GM12878 (cell line): ENCODE measurements around the gene NAV2.

Experiments used
- BCL3 ChIP-seq: IDR thresholded peaks from 2 replicates; pipeline ENCODE4 v1.6.1; 2011; ENCODE audit warnings: borderline replicate concordance, low read depth, mild to moderate bottlenecking, moderate library complexity, low read length; ENCODE audit not compliant: insufficient read depth, poor library complexity, severe bottlenecking
- CEBPB ChIP-seq, 2 experiments: fragments of 150-350 bp in 1 of 2; IDR thresholded peaks; 2 replicates each; pipeline ENCODE4 v1.6.1; 2012 to 2014; ENCODE audit warnings: low read depth in 2 of 2, low read length in 2 of 2, borderline replicate concordance in 1 of 2, inconsistent platforms in 1 of 2
- CTCF ChIP-seq, 3 experiments: IDR thresholded peaks in 2 of 3; conservative IDR thresholded peaks in 1 of 3; 2 replicates each; pipeline ENCODE4 v1.5.1; 2011; ENCODE audit warnings: low read depth in 3 of 3, low read length in 3 of 3, mild to moderate bottlenecking in 3 of 3, control low read depth in 2 of 3, moderate library complexity in 2 of 3, inconsistent platforms in 1 of 3, mixed read lengths in 1 of 3; ENCODE audit not compliant: control insufficient read depth in 2 of 3, insufficient read depth in 1 of 3; ENCODE audit errors: extremely low read depth in 1 of 3
- PBX3 ChIP-seq: IDR thresholded peaks from 2 replicates; pipeline ENCODE4 v1.6.1; 2011; ENCODE audit warnings: mild to moderate bottlenecking, low read depth, low read length, moderate library complexity; ENCODE audit not compliant: insufficient replicate concordance

- TF ChIP-seq BCL3 (no peak), CTCF (IDR thresholded peaks at IDR 0.05 in 2 of 3, conservative IDR thresholded peaks at IDR 0.05 in 1 of 3; ENCODE audit: control insufficient read depth in 2 of 3, extremely low read depth in 1 of 3, insufficient read depth in 1 of 3, low read depth in 3 of 3, low read length in 3 of 3) (no peak), CEBPB (IDR thresholded peaks at IDR 0.05; ENCODE audit: borderline replicate concordance in 1 of 2, low read depth in 2 of 2, low read length in 2 of 2) (no peak), PBX3 (no peak)
Observed at GRCh38 chr11:20046416-20046815, 333.8 kb downstream of the NAV2 start.
